Upper lobe of left lung (tissue), 4 donors: ENCODE data around the gene ANKRD13A.

ENCODE experiments used
- EP300 ChIP-seq, 4 donors: sonication (generic); formaldehyde crosslinking; IDR thresholded peaks; one replicate each; pipeline ENCODE4 v1.5.1; 2017; ENCODE audit warnings: antibody characterized with exemption in 4 of 4, control low read depth in 2 of 4
- POLR2A ChIP-seq, 4 donors: fragments of 450-650 bp; IDR thresholded peaks; one replicate each; pipeline ENCODE4 v1.5.1; 2016 to 2017; ENCODE audit warnings: antibody characterized with exemption in 4 of 4, mild to moderate bottlenecking in 2 of 4
- POLR2AphosphoS5 ChIP-seq, 2 donors: sonication (generic); formaldehyde crosslinking; IDR thresholded peaks; one replicate each; pipeline ENCODE4 v1.5.1; 2017; ENCODE audit warnings: antibody characterized with exemption in 2 of 2
- TF ChIP-seq, protein P1 (sequence below), 6 experiments: fragments of 450-650 bp in 4 of 6; fragments of 200-600 bp in 2 of 6; sonication (generic) in 2 of 6; IDR thresholded peaks; one replicate each; pipeline ENCODE4 v1.5.1; 2016 to 2019; ENCODE audit warnings: antibody characterized with exemption in 6 of 6

- TF ChIP-seq POLR2AphosphoS5 (IDR thresholded peaks at IDR 0.05) (peak in 1 of 2 donors; percentile 55), POLR2A (IDR thresholded peaks at IDR 0.05) (peak in 1 of 4 donors; percentile 31), EP300 (IDR thresholded peaks at IDR 0.05) (no peak)
- TF ChIP-seq, protein P1, sequence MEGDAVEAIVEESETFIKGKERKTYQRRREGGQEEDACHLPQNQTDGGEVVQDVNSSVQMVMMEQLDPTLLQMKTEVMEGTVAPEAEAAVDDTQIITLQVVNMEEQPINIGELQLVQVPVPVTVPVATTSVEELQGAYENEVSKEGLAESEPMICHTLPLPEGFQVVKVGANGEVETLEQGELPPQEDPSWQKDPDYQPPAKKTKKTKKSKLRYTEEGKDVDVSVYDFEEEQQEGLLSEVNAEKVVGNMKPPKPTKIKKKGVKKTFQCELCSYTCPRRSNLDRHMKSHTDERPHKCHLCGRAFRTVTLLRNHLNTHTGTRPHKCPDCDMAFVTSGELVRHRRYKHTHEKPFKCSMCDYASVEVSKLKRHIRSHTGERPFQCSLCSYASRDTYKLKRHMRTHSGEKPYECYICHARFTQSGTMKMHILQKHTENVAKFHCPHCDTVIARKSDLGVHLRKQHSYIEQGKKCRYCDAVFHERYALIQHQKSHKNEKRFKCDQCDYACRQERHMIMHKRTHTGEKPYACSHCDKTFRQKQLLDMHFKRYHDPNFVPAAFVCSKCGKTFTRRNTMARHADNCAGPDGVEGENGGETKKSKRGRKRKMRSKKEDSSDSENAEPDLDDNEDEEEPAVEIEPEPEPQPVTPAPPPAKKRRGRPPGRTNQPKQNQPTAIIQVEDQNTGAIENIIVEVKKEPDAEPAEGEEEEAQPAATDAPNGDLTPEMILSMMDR (IDR thresholded peaks at IDR 0.05): no peak
These were observed 80.5 kb downstream of the ANKRD13A start for GRCh38 chr12:110079477-110080400.
